Measurements from ENCODE around the gene SH2D2A. TPM values are rescaled to one million over a fixed set of nuclear protein-coding genes. Genes with fewer than 3 reads are reported as not detected.

SH2D2A gene
- total RNA-seq, 2 experiments from 2014 or later, result 56.3 to 63.5 TPM

- Mint-ChIP-seq H3K9me3 (no peaks in the 10 kb centered on the region), H3K36me3 (ENCODE audit: low read depth) (peaks cover 2% of the 10 kb centered on the region)
- POLR2A ChIA-PET, result interaction anchor here (0.6 kb wide), 1 partner anchor 209 kb away, joined by 4 read pairs; no protein-coding TSS in a partner anchor
These were observed 29.4 kb upstream of the SH2D2A start for GRCh38 chr1:156845953-156846545.

GRCh38 chr1:156845055-156845952 lies 28.7 kb upstream of the SH2D2A start:
- Mint-ChIP-seq H3K36me3 (ENCODE audit: low read depth) (peaks cover 2% of the 10 kb centered on the region), H3K4me1 (peaks cover 30% of the 10 kb centered on the region), H3K27ac (no peak overlapping the region), H3K9me3 (no peaks in the 10 kb centered on the region), H3K4me3 (peak overlapping the region; percentile 28), H3K27me3 (peaks cover 66% of the 10 kb centered on the region)
- peak; percentile 38 for DNase-seq
- CTCF ChIA-PET, result interaction anchor here (0.6 to 7.6 kb wide), 7 partner anchors 10 to 494 kb away, joined by 3 to 69 read pairs (median 4); partner anchors contain the start of genes INSRR and NTRK1
- POLR2A ChIA-PET, result no interaction called here

More at GRCh38 chr1:156845953-156846545, 29.4 kb upstream of the SH2D2A start:
- H3K4me3 Mint-ChIP-seq, result no peak overlapping the region
- CTCF ChIA-PET, result interaction anchor here (1.1 to 7.6 kb wide), 6 partner anchors 15 to 157 kb away, joined by 3 to 69 read pairs (median 4); partner anchors contain the start of genes INSRR, NTRK1 and SH2D2A
- peaks cover 64% of the 10 kb centered on the region for H3K27me3 Mint-ChIP-seq
- DNase-seq, result no peak
- H3K27ac Mint-ChIP-seq, result no peak overlapping the region
- H3K4me1 Mint-ChIP-seq, result peaks cover 30% of the 10 kb centered on the region

GRCh38 chr1:156844638-156845037 lies 28.0 kb upstream of the SH2D2A start:
- no peak overlapping the region for H3K4me3 Mint-ChIP-seq
- H3K27ac Mint-ChIP-seq, result no peak overlapping the region
- peaks cover 2% of the 10 kb centered on the region for H3K36me3 Mint-ChIP-seq (ENCODE audit: low read depth)
- H3K9me3 Mint-ChIP-seq, result no peaks in the 10 kb centered on the region
- peaks cover 68% of the 10 kb centered on the region for H3K27me3 Mint-ChIP-seq
- ChIA-PET CTCF (interaction anchor here (0.6 to 2.5 kb wide), 5 partner anchors 11 to 493 kb away, joined by 3 to 7 read pairs (median 4); no protein-coding TSS in a partner anchor), POLR2A (no interaction called here)
- DNase-seq, result no peak
- H3K4me1 Mint-ChIP-seq, result peaks cover 30% of the 10 kb centered on the region

- H3K36me3 Mint-ChIP-seq (ENCODE audit: low read depth), result peaks cover 2% of the 10 kb centered on the region
- H3K4me1 Mint-ChIP-seq, result peaks cover 28% of the 10 kb centered on the region
- no peaks in the 10 kb centered on the region for H3K9me3 Mint-ChIP-seq
- DNase-seq, result no peak
- peaks cover 68% of the 10 kb centered on the region for H3K27me3 Mint-ChIP-seq
- POLR2A ChIA-PET, result no interaction called here
- CTCF ChIA-PET, result interaction anchor here (1.3 to 2.5 kb wide), 3 partner anchors 16 to 48 kb away, joined by 3 to 7 read pairs (median 3); no protein-coding TSS in a partner anchor
- no peak overlapping the region for H3K4me3 Mint-ChIP-seq
- no peak overlapping the region for H3K27ac Mint-ChIP-seq
These were observed 27.5 kb upstream of the SH2D2A start for GRCh38 chr1:156844102-156844501.

- Mint-ChIP-seq H3K4me1 (peaks cover 15% of the 10 kb centered on the region), H3K36me3 (ENCODE audit: low read depth) (peaks cover 2% of the 10 kb centered on the region), H3K9me3 (no peaks in the 10 kb centered on the region), H3K4me3 (no peak overlapping the region), H3K27ac (no peak overlapping the region), H3K27me3 (peaks cover 61% of the 10 kb centered on the region)
- CTCF ChIA-PET, result interaction anchor here (1.5 to 12.2 kb wide), 3 partner anchors 15 to 49 kb away, joined by 3 to 158 read pairs (median 7); partner anchors contain the start of genes INSRR and NTRK1
- POLR2A ChIA-PET, result no interaction called here
- no peak for DNase-seq
These were observed 26.1 kb upstream of the SH2D2A start for GRCh38 chr1:156842618-156843300.

DNA sequence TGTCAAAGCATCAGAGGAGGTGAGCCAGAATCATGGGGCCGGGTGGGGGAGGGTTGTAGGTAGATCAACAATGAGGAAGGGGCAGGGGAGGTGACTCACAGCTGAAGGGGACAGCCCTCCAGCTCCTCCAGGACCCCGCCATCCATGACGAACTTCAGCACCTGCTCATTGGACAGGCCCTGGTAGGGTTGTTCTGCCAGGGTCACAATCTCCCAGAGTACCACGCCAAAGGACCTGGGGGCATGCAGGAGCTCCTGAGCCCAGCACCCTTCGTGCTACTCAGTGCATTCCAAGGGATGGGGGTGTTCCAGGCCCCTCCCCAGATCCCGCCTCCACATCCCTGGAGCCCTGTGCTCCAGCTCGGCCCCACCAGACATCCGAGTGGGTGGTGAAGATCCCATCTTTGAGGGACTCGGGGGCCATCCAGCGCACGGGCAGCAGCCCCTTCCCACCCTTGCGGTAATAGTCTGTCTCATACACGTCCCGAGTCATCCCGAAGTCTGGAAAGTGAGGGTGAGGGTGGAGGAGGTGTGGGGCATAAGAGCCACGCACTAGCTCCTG lies 24.7 kb upstream of the SH2D2A start:
- peaks cover 20% of the 10 kb centered on the region for H3K4me1 Mint-ChIP-seq
- no peak for DNase-seq
- POLR2A ChIA-PET, result no interaction called here
- H3K4me3 Mint-ChIP-seq, result no peak overlapping the region
- CTCF ChIA-PET, result interaction anchor here (1.0 to 12.2 kb wide), 2 partner anchors 17 to 184 kb away, joined by 3 to 158 read pairs; partner anchors contain the start of genes INSRR and NTRK1
- peaks cover 2% of the 10 kb centered on the region for H3K36me3 Mint-ChIP-seq (ENCODE audit: low read depth)
- H3K27me3 Mint-ChIP-seq, result peaks cover 50% of the 10 kb centered on the region
- no peaks in the 10 kb centered on the region for H3K9me3 Mint-ChIP-seq
- H3K27ac Mint-ChIP-seq, result no peak overlapping the region

- no peak for DNase-seq
- peaks cover 24% of the 10 kb centered on the region for H3K4me1 Mint-ChIP-seq
- H3K4me3 Mint-ChIP-seq, result no peak overlapping the region
- H3K27ac Mint-ChIP-seq, result no peak overlapping the region
- peaks cover 45% of the 10 kb centered on the region for H3K27me3 Mint-ChIP-seq
- CTCF ChIA-PET, result interaction anchor here (1.0 to 12.2 kb wide), 4 partner anchors 17 to 214 kb away, joined by 3 to 158 read pairs (median 3); partner anchors contain the start of genes INSRR and NTRK1
- H3K36me3 Mint-ChIP-seq (ENCODE audit: low read depth), result peaks cover 2% of the 10 kb centered on the region
- H3K9me3 Mint-ChIP-seq, result no peaks in the 10 kb centered on the region
- POLR2A ChIA-PET, result no interaction called here
These were observed 24.2 kb upstream of the SH2D2A start for GRCh38 chr1:156840898-156841279.

DNA sequence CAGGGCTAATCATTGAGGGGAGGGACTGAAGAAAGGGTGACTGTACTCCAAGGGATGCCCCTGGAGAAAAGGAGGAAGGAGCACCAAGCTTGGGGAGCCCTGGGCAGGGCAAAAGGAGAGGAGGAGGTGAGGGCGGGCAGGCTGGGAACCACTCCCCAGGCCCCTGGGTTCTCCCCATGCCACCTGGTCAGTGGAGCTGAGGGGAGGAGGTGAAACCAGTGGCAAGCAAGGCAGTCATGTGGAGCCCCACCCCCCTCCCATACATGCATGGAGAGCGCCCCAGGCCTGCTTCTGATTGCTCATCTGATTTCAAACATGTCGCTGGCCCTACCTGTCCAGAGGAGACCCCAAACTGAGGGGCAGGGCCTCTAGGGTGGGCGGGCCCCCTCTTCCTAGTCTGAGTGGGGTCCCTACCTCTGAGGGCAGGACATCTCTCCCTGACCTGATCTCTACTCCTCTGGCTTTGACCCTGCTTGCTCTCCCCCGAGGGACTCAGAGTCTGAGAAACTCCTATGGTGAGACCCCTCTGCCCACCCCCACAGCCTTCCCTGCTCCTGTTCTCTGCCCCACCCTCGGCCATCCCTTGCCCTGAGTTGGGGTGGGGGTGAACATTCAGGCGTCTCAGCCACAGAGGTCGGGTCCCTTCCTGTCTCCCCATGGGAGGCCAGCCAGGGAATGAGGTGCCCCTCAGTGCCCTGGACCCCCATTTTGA lies 23.7 kb upstream of the SH2D2A start:
- H3K4me3 Mint-ChIP-seq, result no peak overlapping the region
- ChIA-PET POLR2A (no interaction called here), CTCF (interaction anchor here (1.0 to 12.2 kb wide), 5 partner anchors 9 to 213 kb away, joined by 3 to 158 read pairs (median 6); partner anchors contain the start of genes INSRR and NTRK1)
- H3K9me3 Mint-ChIP-seq, result no peaks in the 10 kb centered on the region
- no peaks in the 10 kb centered on the region for H3K36me3 Mint-ChIP-seq (ENCODE audit: low read depth)
- DNase-seq, result no peak
- H3K27ac Mint-ChIP-seq, result no peak overlapping the region
- peaks cover 23% of the 10 kb centered on the region for H3K4me1 Mint-ChIP-seq
- peaks cover 40% of the 10 kb centered on the region for H3K27me3 Mint-ChIP-seq

- H3K4me3 Mint-ChIP-seq, result no peak overlapping the region
- no peak for DNase-seq
- ChIA-PET POLR2A (no interaction called here), CTCF (interaction anchor here (0.8 to 12.2 kb wide), 22 partner anchors 9 to 212 kb away, joined by 3 to 158 read pairs (median 4); partner anchors contain the start of genes INSRR, MRPL24, NTRK1 and SH2D2A)
- H3K9me3 Mint-ChIP-seq, result no peaks in the 10 kb centered on the region
- H3K27me3 Mint-ChIP-seq, result peaks cover 36% of the 10 kb centered on the region
- peaks cover 20% of the 10 kb centered on the region for H3K4me1 Mint-ChIP-seq
- H3K27ac Mint-ChIP-seq, result no peak overlapping the region
- no peaks in the 10 kb centered on the region for H3K36me3 Mint-ChIP-seq (ENCODE audit: low read depth)
These were observed 22.9 kb upstream of the SH2D2A start for GRCh38 chr1:156839426-156840109.

DNA sequence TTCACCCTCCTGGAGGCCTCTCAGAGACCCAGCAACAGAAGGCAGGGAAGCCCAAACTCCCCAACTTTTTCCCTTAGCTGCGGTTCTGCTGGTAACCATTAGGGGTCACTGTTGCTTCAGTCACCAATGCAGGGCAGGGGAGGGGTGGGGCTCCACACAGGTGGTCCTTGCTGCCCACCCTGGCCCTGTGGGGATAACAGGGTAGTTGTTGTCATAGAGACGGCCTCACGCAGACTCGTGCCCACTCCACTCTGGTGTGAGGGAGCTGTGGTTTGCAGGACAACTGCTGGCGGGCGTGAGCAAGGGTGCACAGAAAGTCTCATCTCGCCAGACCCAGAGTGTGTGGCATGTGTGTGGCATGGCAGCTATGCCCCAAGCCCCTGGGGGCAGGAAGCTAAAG lies 22.3 kb upstream of the SH2D2A start:
- Mint-ChIP-seq H3K4me3 (no peak overlapping the region), H3K27ac (no peak overlapping the region), H3K9me3 (no peaks in the 10 kb centered on the region), H3K27me3 (peaks cover 31% of the 10 kb centered on the region), H3K36me3 (ENCODE audit: low read depth) (no peaks in the 10 kb centered on the region), H3K4me1 (peaks cover 21% of the 10 kb centered on the region)
- CTCF ChIA-PET, result interaction anchor here (0.7 to 12.2 kb wide), 28 partner anchors 9 to 149 kb away, joined by 3 to 158 read pairs (median 4); partner anchors contain the start of genes INSRR, MRPL24, NTRK1 and SH2D2A
- POLR2A ChIA-PET, result no interaction called here
- DNase-seq, result peak; percentile 55

DNA sequence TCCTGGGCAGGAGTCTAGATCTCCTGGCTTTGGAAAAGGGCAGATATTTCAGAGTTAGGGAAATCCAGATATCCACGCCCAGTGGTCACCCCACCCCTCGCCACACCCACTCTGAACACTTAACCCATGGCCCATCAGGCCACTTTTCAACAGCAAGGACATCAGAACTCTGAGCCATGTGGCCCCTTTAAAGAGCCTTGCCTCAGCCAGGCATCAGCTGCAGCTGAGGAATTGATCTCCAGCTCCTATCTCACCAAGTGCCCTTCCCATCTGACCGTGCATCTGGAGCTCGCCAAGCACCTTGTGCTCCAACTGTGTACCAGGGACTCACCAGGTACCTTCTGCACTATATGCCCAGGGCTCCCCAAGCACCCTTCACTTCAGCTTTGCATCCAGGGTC lies 20.2 kb upstream of the SH2D2A start:
- Mint-ChIP-seq H3K36me3 (ENCODE audit: low read depth) (no peaks in the 10 kb centered on the region), H3K27me3 (peaks cover 23% of the 10 kb centered on the region), H3K4me1 (peaks cover 24% of the 10 kb centered on the region), H3K4me3 (no peak overlapping the region), H3K9me3 (no peaks in the 10 kb centered on the region), H3K27ac (no peak overlapping the region)
- CTCF ChIA-PET, result interaction anchor here (0.6 to 12.2 kb wide), 11 partner anchors 8 to 147 kb away, joined by 3 to 158 read pairs (median 6); partner anchors contain the start of genes INSRR, NTRK1 and SH2D2A
- no peak for DNase-seq
- POLR2A ChIA-PET, result interaction anchor here (2.0 kb wide), 1 partner anchor 15 kb away, joined by 4 read pairs; no protein-coding TSS in a partner anchor

Data from activated CD4-positive, alpha-beta T cell treated with anti-CD3 and anti-CD28 coated beads, Interleukin-2, amount 10 ng/mL, durations not matched to agents 7 days and 5 days (primary cell).